H9 (cell line): ENCODE measurements around the gene LPXN. TPM values are rescaled to one million over a fixed set of nuclear protein-coding genes. Genes with fewer than 3 reads are reported as not detected.

Experiments
- DNase-seq: peaks from one replicate; pipeline ENCODE4 v3.0.0-alpha.2; 2017
- H2AFZ ChIP-seq: one replicate; pipeline ENCODE4 v1.6.1; 2013; ENCODE audit warnings: mild to moderate bottlenecking, low read length, control low read depth, moderate library complexity
- H2AK5ac ChIP-seq: 2 replicates; pipeline ENCODE4 v1.6.1; 2013; ENCODE audit warnings: low read length, control low read depth, mixed read lengths; ENCODE audit not compliant: insufficient read length
- H2BK120ac ChIP-seq: one replicate; pipeline ENCODE4 v1.6.1; 2013; ENCODE audit warnings: low read depth, mild to moderate bottlenecking, low read length, control low read depth, inconsistent platforms; ENCODE audit not compliant: poor library complexity, severe bottlenecking
- H2BK12ac ChIP-seq: 2 replicates; pipeline ENCODE4 v1.6.1; 2013; ENCODE audit warnings: low read length, control low read depth, mixed read lengths, low read depth; ENCODE audit not compliant: insufficient read length
- H2BK15ac ChIP-seq: 2 replicates; pipeline ENCODE4 v1.6.1; 2013; ENCODE audit warnings: low read depth, low read length, control low read depth
- H2BK20ac ChIP-seq: one replicate; pipeline ENCODE4 v1.6.1; 2013; ENCODE audit warnings: low read depth, mild to moderate bottlenecking, low read length, control low read depth, inconsistent platforms; ENCODE audit not compliant: poor library complexity, severe bottlenecking
- H2BK5ac ChIP-seq: 2 replicates; pipeline ENCODE4 v1.6.1; 2013; ENCODE audit warnings: low read length, control low read depth, mixed read lengths; ENCODE audit not compliant: insufficient read length
- H3K14ac ChIP-seq: 2 replicates; pipeline ENCODE4 v1.6.1; 2013; ENCODE audit warnings: low read length, control low read depth; ENCODE audit not compliant: insufficient read depth
- H3K18ac ChIP-seq: 2 replicates; pipeline ENCODE4 v1.6.1; 2013; ENCODE audit warnings: low read depth, mild to moderate bottlenecking, mixed read lengths, low read length, control low read depth; ENCODE audit not compliant: insufficient read length
- H3K23ac ChIP-seq: 2 replicates; pipeline ENCODE4 v1.6.1; 2013; ENCODE audit warnings: low read length, control low read depth, mixed read lengths, low read depth; ENCODE audit not compliant: insufficient read length
- H3K23me2 ChIP-seq: 2 replicates; pipeline ENCODE4 v1.6.1; 2013; ENCODE audit warnings: low read depth, mild to moderate bottlenecking, mixed read lengths, low read length, control low read depth; ENCODE audit not compliant: insufficient read length, poor library complexity, severe bottlenecking
- H3K27ac ChIP-seq: 2 replicates; pipeline ENCODE4 v1.5.1; 2013; ENCODE audit warnings: low read length, control low read depth, mixed read lengths, low read depth; ENCODE audit not compliant: insufficient read length
- H3K27me3 ChIP-seq: 2 replicates; pipeline ENCODE4 v1.6.1; 2013; ENCODE audit warnings: low read length, control low read depth, inconsistent platforms; ENCODE audit not compliant: insufficient read depth
- H3K4ac ChIP-seq: 2 replicates; pipeline ENCODE4 v1.6.1; 2013; ENCODE audit warnings: low read depth, mild to moderate bottlenecking, control low read depth, inconsistent platforms, low read length, moderate library complexity
- H3K4me1 ChIP-seq: 2 replicates; pipeline ENCODE4 v1.6.1; 2013; ENCODE audit warnings: low read length, control low read depth, inconsistent platforms; ENCODE audit not compliant: insufficient read depth
- H3K4me2 ChIP-seq: 2 replicates; pipeline ENCODE4 v1.6.1; 2013; ENCODE audit warnings: low read length, control low read depth, mixed read lengths; ENCODE audit not compliant: insufficient read length, insufficient read depth
- H3K56ac ChIP-seq: 2 replicates; pipeline ENCODE4 v1.6.1; 2013; ENCODE audit warnings: low read depth, mild to moderate bottlenecking, mixed read lengths, low read length, control low read depth; ENCODE audit not compliant: insufficient read length
- H3K79me1 ChIP-seq: 2 replicates; pipeline ENCODE4 v1.6.1; 2013; ENCODE audit warnings: low read depth, mild to moderate bottlenecking, moderate library complexity, low read length, control low read depth, inconsistent platforms; ENCODE audit not compliant: insufficient read depth, poor library complexity, severe bottlenecking
- H3K79me2 ChIP-seq: 2 replicates; pipeline ENCODE4 v1.6.1; 2013; ENCODE audit warnings: low read length, control low read depth, inconsistent platforms; ENCODE audit not compliant: insufficient read depth
- H3K9ac ChIP-seq: 2 replicates; pipeline ENCODE4 v1.6.1; 2013; ENCODE audit warnings: low read length, control low read depth, mixed read lengths; ENCODE audit not compliant: insufficient read length; ENCODE audit errors: extremely low read depth
- H3K9me3 ChIP-seq: one replicate; pipeline ENCODE4 v1.6.1; 2013; ENCODE audit warnings: low read depth, low read length, inconsistent platforms; ENCODE audit not compliant: control insufficient read depth
- H3T11ph ChIP-seq: one replicate; pipeline ENCODE4 v1.6.1; 2013; ENCODE audit warnings: mild to moderate bottlenecking, low read length, control low read depth, inconsistent platforms
- H4K20me1 ChIP-seq: one replicate; pipeline ENCODE4 v1.6.1; 2013; ENCODE audit not compliant: control insufficient read depth, insufficient read length, insufficient read depth
- H4K5ac ChIP-seq: 2 replicates; pipeline ENCODE4 v1.6.1; 2013; ENCODE audit warnings: low read depth, mild to moderate bottlenecking, mixed read lengths, low read length, control low read depth; ENCODE audit not compliant: insufficient read length
- H4K8ac ChIP-seq: replicated peaks from 2 replicates; pipeline ENCODE4 v1.6.1; 2013; ENCODE audit warnings: low read length, control low read depth, mixed read lengths, low read depth; ENCODE audit not compliant: insufficient read length
- H4K91ac ChIP-seq: 2 replicates; pipeline ENCODE4 v1.6.1; 2013; ENCODE audit warnings: low read depth, mild to moderate bottlenecking, moderate library complexity, mixed read lengths, low read length, control low read depth; ENCODE audit not compliant: insufficient read length
- H3K27ac Mint-ChIP-seq, 3 experiments: 2 replicates in 2 of 3; 3 replicates in 1 of 3; pipeline ENCODE4 v1.8.0; 2020 to 2021; ENCODE audit warnings: mixed read lengths in 3 of 3, mild to moderate bottlenecking in 1 of 3, moderate library complexity in 1 of 3
- H3K27me3 Mint-ChIP-seq: 2 replicates; pipeline ENCODE4 v1.8.0; 2021; ENCODE audit warnings: low read depth, mild to moderate bottlenecking, moderate library complexity, mixed read lengths
- H3K36me3 Mint-ChIP-seq, 3 experiments: 2 replicates in 2 of 3; 3 replicates in 1 of 3; pipeline ENCODE4 v1.8.0; 2020 to 2021; ENCODE audit warnings: low read depth in 3 of 3, mixed read lengths in 3 of 3; ENCODE audit not compliant: insufficient read depth in 1 of 3
- H3K4me1 Mint-ChIP-seq, 2 experiments: 2 replicates each; pipeline ENCODE4 v1.8.0; 2020; ENCODE audit warnings: mixed read lengths in 2 of 2
- H3K4me3 Mint-ChIP-seq, 2 experiments: 2 replicates in 1 of 2; 3 replicates in 1 of 2; pipeline ENCODE4 v1.8.0; 2020 to 2021; ENCODE audit warnings: mild to moderate bottlenecking in 2 of 2, mixed read lengths in 2 of 2, moderate library complexity in 1 of 2
- H3K9me3 Mint-ChIP-seq, 2 experiments: 2 replicates in 1 of 2; 3 replicates in 1 of 2; pipeline ENCODE4 v1.8.0; 2020; ENCODE audit warnings: mild to moderate bottlenecking in 2 of 2, mixed read lengths in 2 of 2, moderate library complexity in 1 of 2
- CTCF ChIP-seq: fragments of 200-600 bp; sonication (generic); conservative IDR thresholded peaks from 3 replicates; pipeline ENCODE4 v1.8.0; 2021; ENCODE audit warnings: antibody characterized with exemption, mild to moderate bottlenecking
- WGBS: extraction: QIAGEN DNeasy Blood & Tissue Kit; methylation state at CpG from one replicate; pipeline ENCODE4 v1.1.7; 2013; ENCODE audit warnings: missing lambda C conversion rate, low lambda C conversion rate, mixed read lengths; ENCODE audit not compliant: insufficient read length; ENCODE audit errors: extremely low coverage; 5-methylcytosine and 5-hydroxymethylcytosine counted together
- total RNA-seq: library from RNA; stranded (reverse); gene quantifications from 2 replicates; pipeline ENCODE4 v1.2.1, GENCODE V29; 2021

LPXN gene
- total RNA-seq, 1 experiment from 2014 or later, result 1.4 TPM

GRCh38 chr11:58622344-58622743 is 46.7 kb upstream of the LPXN start, which contains the start of gene CNTF:
CNTF (plus strand) TSS chr11:58622665; CDS start chr11:58622753, 88 bp downstream.
- no peak within 1 kb of the TSS for H4K91ac ChIP-seq
- peaks cover 41 to 66% (median 58%) of the 10 kb centered on the region in 3 experiments; a peak in 6 of 7 replicates for H3K36me3 Mint-ChIP-seq
- no peak within 1 kb of the TSS for H2BK5ac ChIP-seq
- no peaks in the 10 kb centered on the region for H3K27me3 Mint-ChIP-seq
- no peak within 1 kb of the TSS for H3K4ac ChIP-seq
- H3K4me1 ChIP-seq, result peaks cover 3% of the 10 kb centered on the region; the same call in 1 of the 2 replicates
- H2BK120ac ChIP-seq, result no peak within 1 kb of the TSS
- no peak within 1 kb of the TSS for H3K56ac ChIP-seq
- H2AK5ac ChIP-seq, result no peak within 1 kb of the TSS
- no peak for TF ChIP-seq CTCF
- H3K9me3 ChIP-seq, result no peaks in the 10 kb centered on the region
- H2BK15ac ChIP-seq, result no peak within 1 kb of the TSS
- no peak within 1 kb of the TSS for H3K23ac ChIP-seq
- no peak within 1 kb of the TSS for H3K27ac ChIP-seq
- no peak within 1 kb of the TSS for H3T11ph ChIP-seq
- H3K4me3 Mint-ChIP-seq, result no peak within 1 kb of the TSS
- no peak for DNase-seq
- H3K9me3 Mint-ChIP-seq, result no peaks in the 10 kb centered on the region; a peak in 1 of 5 replicates
- H3K9ac ChIP-seq, result no peak within 1 kb of the TSS
- H4K5ac ChIP-seq, result no peak within 1 kb of the TSS
- H3K4me2 ChIP-seq, result no peak within 1 kb of the TSS
- no CpG with 5 or more reads among the region's 2 CpGs for WGBS
- H3K79me1 ChIP-seq, result no peaks in the 10 kb centered on the region
- no peak within 1 kb of the TSS for H2BK12ac ChIP-seq
- no peak within 1 kb of the TSS for H2BK20ac ChIP-seq
- H3K27ac Mint-ChIP-seq, result no peak within 1 kb of the TSS
- H3K14ac ChIP-seq, result no peak within 1 kb of the TSS
- H3K27me3 ChIP-seq, result no peaks in the 10 kb centered on the region; the same call in 1 of the 2 replicates
- no peak within 1 kb of the TSS for H3K18ac ChIP-seq
- no peaks in the 10 kb centered on the region for H4K20me1 ChIP-seq
- H3K4me1 Mint-ChIP-seq, result peaks cover 6 to 10% of the 10 kb centered on the region in 2 experiments; a peak in 2 of 4 replicates
- no peaks in the 10 kb centered on the region for H3K23me2 ChIP-seq
- no peak within 1 kb of the TSS for H4K8ac ChIP-seq
- H2AFZ ChIP-seq, result no peak within 1 kb of the TSS
- no peaks in the 10 kb centered on the region for H3K79me2 ChIP-seq
